Epithelial cell of proximal tubule (primary cell): ENCODE data around the gene MEDAG. TPM values are rescaled to one million over a fixed set of nuclear protein-coding genes. Genes with fewer than 3 reads are reported as not detected.

Experiments
- DNase-seq: peaks from one replicate; pipeline ENCODE4 v3.0.0-alpha.2; 2011; ENCODE audit warnings: low read depth
- H3K4me3 ChIP-seq: 2 replicates; pipeline ENCODE4 v1.5.1; 2011; ENCODE audit warnings: low read depth, mild to moderate bottlenecking, low read length
- total RNA-seq: library from RNA; depleted of rRNA; stranded (reverse); fragments of >200 nt; gene quantifications from 2 replicates; pipeline ENCODE4 v1.2.3, GENCODE V29; 2015
- TF ChIP-seq, protein P1 (sequence below): conservative IDR thresholded peaks from 2 replicates; pipeline ENCODE4 v1.5.1; 2012; ENCODE audit warnings: low read depth, mild to moderate bottlenecking, low read length

Gene MEDAG
- total RNA-seq, 1 donor from 2014 or later, result 0.17 TPM

DNA sequence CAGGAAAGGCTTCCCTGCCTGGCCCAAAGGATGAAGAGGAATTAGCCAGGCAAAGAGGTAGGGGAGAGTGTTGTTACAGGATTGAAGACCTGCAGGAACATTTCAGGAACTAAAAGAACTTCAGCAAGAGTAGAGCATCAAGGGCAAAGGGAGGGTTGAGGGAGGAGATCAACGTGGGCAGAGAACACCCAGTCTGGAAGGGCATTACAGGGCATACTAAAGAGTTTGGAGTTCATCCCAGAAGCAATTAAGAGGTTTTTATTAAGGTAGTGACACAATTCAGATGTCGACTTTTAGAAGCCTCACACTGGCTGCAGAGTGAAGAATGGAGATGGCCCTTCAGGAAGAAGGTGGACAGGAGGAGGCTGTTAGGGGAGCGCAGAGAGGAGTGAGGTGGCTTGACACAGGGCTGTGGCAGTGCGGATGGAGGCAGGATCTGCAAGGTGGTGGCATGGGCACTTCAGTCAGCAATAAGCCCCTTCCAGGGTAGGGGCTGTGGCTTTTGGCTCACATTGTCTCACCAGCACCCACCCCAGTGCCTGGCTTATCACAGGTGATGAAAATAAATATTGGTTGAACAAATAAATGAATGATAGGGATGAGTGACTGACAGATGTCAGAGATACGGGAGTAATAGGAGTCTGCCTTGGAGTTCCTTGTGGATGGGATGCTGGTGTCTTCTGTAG is 51.3 kb downstream of the MEDAG start:
- H3K4me3 ChIP-seq, result no peak overlapping the region
- no peak for DNase-seq
- TF ChIP-seq, protein P1, sequence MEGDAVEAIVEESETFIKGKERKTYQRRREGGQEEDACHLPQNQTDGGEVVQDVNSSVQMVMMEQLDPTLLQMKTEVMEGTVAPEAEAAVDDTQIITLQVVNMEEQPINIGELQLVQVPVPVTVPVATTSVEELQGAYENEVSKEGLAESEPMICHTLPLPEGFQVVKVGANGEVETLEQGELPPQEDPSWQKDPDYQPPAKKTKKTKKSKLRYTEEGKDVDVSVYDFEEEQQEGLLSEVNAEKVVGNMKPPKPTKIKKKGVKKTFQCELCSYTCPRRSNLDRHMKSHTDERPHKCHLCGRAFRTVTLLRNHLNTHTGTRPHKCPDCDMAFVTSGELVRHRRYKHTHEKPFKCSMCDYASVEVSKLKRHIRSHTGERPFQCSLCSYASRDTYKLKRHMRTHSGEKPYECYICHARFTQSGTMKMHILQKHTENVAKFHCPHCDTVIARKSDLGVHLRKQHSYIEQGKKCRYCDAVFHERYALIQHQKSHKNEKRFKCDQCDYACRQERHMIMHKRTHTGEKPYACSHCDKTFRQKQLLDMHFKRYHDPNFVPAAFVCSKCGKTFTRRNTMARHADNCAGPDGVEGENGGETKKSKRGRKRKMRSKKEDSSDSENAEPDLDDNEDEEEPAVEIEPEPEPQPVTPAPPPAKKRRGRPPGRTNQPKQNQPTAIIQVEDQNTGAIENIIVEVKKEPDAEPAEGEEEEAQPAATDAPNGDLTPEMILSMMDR, result no peak

DNA sequence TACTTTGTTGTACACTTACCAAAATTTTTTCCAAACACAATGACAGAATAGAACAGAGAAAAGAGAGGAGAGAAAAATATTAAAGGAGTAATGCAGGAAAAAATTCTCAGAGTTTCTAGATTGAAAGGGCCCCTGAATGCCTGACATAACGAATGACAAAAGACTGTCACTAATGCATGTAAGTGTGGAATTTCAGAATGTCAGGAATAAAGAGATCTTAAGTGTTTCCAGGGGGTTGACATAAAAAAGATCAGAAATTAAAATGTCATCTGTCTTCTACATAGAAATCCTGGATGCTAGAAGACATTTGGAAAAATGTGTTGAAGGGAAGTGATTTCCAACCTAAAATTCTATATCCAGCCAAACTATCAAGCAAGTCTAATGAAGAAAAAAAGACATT is 53.6 kb downstream of the MEDAG start:
- TF ChIP-seq, protein P1, result no peak
- H3K4me3 ChIP-seq, result no peak overlapping the region
- no peak for DNase-seq

DNA sequence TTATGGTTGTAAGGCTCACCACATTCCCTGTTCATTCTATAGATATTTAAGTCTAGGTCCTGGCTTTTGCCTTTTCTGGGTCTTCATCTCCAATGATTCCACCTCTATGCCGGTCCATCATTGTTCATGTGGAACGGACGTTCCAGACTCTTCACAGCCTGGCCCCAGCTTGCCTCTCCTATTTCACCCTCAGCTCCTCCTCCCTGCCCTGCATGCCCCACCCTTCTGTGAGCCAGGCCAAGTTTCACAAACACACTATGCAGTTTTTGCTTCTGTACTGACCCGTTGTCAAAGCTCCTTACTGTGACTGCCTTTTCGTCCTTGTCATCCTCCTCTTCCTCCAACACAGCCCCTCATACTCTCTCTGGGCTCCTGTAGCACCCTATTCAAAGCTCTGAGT is 57.7 kb downstream of the MEDAG start:
- H3K4me3 ChIP-seq, result no peak overlapping the region
- TF ChIP-seq, protein P1, result no peak
- no peak for DNase-seq

DNA sequence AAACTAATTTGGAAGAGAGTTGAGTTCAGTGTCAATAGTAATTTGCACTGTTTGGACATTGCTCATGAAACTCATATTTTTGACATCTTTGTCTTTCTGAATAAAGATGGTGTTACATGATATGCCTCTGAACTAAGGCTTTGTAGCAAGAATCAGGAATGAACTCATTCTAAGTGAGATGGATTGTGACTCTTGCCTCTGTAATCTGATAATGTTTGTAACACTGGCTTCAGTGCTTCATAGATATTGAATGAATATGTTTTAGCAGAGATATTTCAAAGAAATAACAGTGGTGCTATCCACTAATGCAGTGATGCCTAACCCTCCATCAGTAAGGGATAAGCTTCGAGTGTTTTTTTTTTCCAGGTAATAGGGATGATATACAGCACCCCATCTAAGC is 59.3 kb downstream of the MEDAG start:
- H3K4me3 ChIP-seq, result no peak overlapping the region
- TF ChIP-seq, protein P1, result no peak
- DNase-seq, result no peak

DNA sequence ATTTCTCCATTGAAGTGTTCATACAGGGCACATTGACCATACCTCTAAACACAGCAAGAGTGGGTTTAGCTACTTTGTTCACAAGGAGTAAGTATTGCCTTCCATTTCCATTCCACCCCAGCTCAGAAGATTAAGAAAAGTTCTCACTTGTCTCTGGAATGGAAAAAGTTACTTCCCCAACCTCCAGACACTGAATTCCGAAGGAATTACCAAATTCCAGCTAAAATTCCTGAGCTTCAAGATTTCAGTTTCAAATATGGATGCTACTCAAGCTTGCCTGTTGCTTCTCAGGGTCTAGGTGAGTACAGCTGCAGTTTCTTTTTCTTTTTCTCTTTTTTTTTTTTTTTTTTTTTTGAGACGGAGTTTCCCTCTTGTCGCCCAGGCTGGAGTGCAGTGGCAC is 60.0 kb downstream of the MEDAG start:
- no peak overlapping the region for H3K4me3 ChIP-seq
- DNase-seq, result no peak
- TF ChIP-seq, protein P1, result no peak

DNA sequence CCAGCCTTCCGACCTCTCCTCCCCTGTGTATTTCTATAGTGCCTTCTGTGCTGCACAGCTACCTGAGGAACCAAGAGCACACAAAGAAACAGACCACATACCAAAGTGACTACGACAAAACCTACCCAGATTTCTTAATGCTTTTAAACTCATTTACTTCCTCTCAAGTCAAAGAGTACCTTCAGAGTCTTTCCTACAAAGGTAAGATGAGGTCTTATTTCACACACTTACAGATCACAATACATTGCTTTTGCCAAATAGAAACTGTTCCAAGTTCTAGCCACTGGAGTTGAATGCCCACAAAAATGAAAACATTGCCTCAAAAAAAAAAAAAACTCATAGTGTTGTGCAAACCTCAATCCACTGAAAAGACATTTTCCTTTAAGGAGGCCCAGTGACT is 62.8 kb downstream of the MEDAG start:
- DNase-seq, result no peak
- no peak overlapping the region for H3K4me3 ChIP-seq
- TF ChIP-seq, protein P1, result no peak

DNA sequence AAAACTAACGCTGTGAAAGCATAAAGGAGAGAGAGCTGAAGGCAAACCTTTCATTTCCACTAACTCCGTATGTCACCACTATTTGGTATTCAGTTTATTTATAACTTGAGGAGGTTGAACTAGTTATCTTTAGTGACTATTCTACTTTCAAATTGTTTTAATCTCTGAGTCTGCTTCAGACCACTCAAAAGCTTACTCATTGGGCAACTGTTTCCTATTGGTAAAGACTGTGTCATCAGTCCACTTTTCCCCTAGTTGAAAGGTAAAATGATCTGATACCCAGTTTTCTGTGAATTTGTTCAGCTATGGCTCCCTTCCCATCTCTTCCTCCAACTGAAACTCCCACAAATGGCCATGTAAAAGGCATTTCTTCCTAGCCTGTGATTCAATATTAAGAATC is 65.5 kb downstream of the MEDAG start:
- no peak overlapping the region for H3K4me3 ChIP-seq
- TF ChIP-seq, protein P1, result no peak
- no peak for DNase-seq
